ENCODE measurements around the gene RFC2.
"Not testable (repeated sequence)": the region's sequence is repeated elsewhere in the genome, so short reads cannot be mapped to it uniquely, and the experiment has no call there.

RFC2 gene

GRCh38 chr7:74228951-74229900 lies 25.0 kb downstream of the RFC2 start:
- Histone ChIP-seq H3K36me3 (ENCODE audit: control insufficient read depth in 1 of 2, insufficient read depth in 2 of 2, low read length in 2 of 2) (peaks cover 0 to 16% of the 10 kb centered on the region in 2 donors), H3K9ac (ENCODE audit: low read depth in 1 of 2, low read length in 2 of 2) (no peak overlapping the region), H3K9me3 (ENCODE audit: control insufficient read depth in 1 of 2, low read length in 2 of 2) (no peaks in the 10 kb centered on the region), H3K4me1 (ENCODE audit: control insufficient read depth in 1 of 2, insufficient read depth in 2 of 2, low read length in 2 of 2) (no peaks in the 10 kb centered on the region), H3K4me3 (ENCODE audit: low read depth in 1 of 2, low read length in 2 of 2) (no peak overlapping the region), H3K27ac (ENCODE audit: low read depth, low read length) (no peak overlapping the region), H3K27me3 (ENCODE audit: control insufficient read depth in 1 of 2, insufficient read depth in 2 of 2, low read length in 2 of 2) (no peaks in the 10 kb centered on the region)

GRCh38 chr7:74226633-74227032 lies 27.6 kb downstream of the RFC2 start:
- Histone ChIP-seq H3K9me3 (ENCODE audit: control insufficient read depth in 1 of 2, low read length in 2 of 2) (no peaks in the 10 kb centered on the region), H3K4me3 (ENCODE audit: low read depth in 1 of 2, low read length in 2 of 2) (no peak overlapping the region), H3K27ac (ENCODE audit: low read depth, low read length) (no peak overlapping the region), H3K27me3 (ENCODE audit: control insufficient read depth in 1 of 2, insufficient read depth in 2 of 2, low read length in 2 of 2) (no peaks in the 10 kb centered on the region), H3K36me3 (ENCODE audit: control insufficient read depth in 1 of 2, insufficient read depth in 2 of 2, low read length in 2 of 2) (peaks cover 0 to 8% of the 10 kb centered on the region in 2 donors), H3K4me1 (ENCODE audit: control insufficient read depth in 1 of 2, insufficient read depth in 2 of 2, low read length in 2 of 2) (no peaks in the 10 kb centered on the region), H3K9ac (ENCODE audit: low read depth in 1 of 2, low read length in 2 of 2) (no peak overlapping the region)

- H3K9me3 ChIP-seq (ENCODE audit: control insufficient read depth in 1 of 2, low read length in 2 of 2): no peaks in the 10 kb centered on the region
- no peaks in the 10 kb centered on the region for H3K27me3 ChIP-seq (ENCODE audit: control insufficient read depth in 1 of 2, insufficient read depth in 2 of 2, low read length in 2 of 2)
- H3K27ac ChIP-seq (ENCODE audit: low read depth, low read length): no peak overlapping the region
- no peak overlapping the region for H3K9ac ChIP-seq (ENCODE audit: low read depth in 1 of 2, low read length in 2 of 2)
- no peak overlapping the region for H3K4me3 ChIP-seq (ENCODE audit: low read depth in 1 of 2, low read length in 2 of 2)
- H3K4me1 ChIP-seq (ENCODE audit: control insufficient read depth in 1 of 2, insufficient read depth in 2 of 2, low read length in 2 of 2): no peaks in the 10 kb centered on the region
- peaks cover 0 to 2% of the 10 kb centered on the region in 2 donors for H3K36me3 ChIP-seq (ENCODE audit: control insufficient read depth in 1 of 2, insufficient read depth in 2 of 2, low read length in 2 of 2)
Measured at GRCh38 chr7:74225400-74225799, 28.8 kb downstream of the RFC2 start.

GRCh38 chr7:74224907-74225306 lies 29.3 kb downstream of the RFC2 start:
- not testable (repeated sequence) for H3K4me3 ChIP-seq (ENCODE audit: low read depth in 1 of 2, low read length in 2 of 2); H3K9ac ChIP-seq (ENCODE audit: low read depth in 1 of 2, low read length in 2 of 2); H3K27ac ChIP-seq (ENCODE audit: low read depth, low read length); H3K4me1 ChIP-seq (ENCODE audit: control insufficient read depth in 1 of 2, insufficient read depth in 2 of 2, low read length in 2 of 2); H3K27me3 ChIP-seq (ENCODE audit: control insufficient read depth in 1 of 2, insufficient read depth in 2 of 2, low read length in 2 of 2); H3K36me3 ChIP-seq (ENCODE audit: control insufficient read depth in 1 of 2, insufficient read depth in 2 of 2, low read length in 2 of 2); H3K9me3 ChIP-seq (ENCODE audit: control insufficient read depth in 1 of 2, low read length in 2 of 2)

GRCh38 chr7:74224511-74224832 lies 29.7 kb downstream of the RFC2 start:
- no peaks in the 10 kb centered on the region for H3K4me1 ChIP-seq (ENCODE audit: control insufficient read depth in 1 of 2, insufficient read depth in 2 of 2, low read length in 2 of 2)
- H3K36me3 ChIP-seq (ENCODE audit: control insufficient read depth in 1 of 2, insufficient read depth in 2 of 2, low read length in 2 of 2): peaks cover 0 to 2% of the 10 kb centered on the region in 2 donors
- H3K4me3 ChIP-seq (ENCODE audit: low read depth in 1 of 2, low read length in 2 of 2): no peak overlapping the region
- no peak overlapping the region for H3K9ac ChIP-seq (ENCODE audit: low read depth in 1 of 2, low read length in 2 of 2)
- no peaks in the 10 kb centered on the region for H3K27me3 ChIP-seq (ENCODE audit: control insufficient read depth in 1 of 2, insufficient read depth in 2 of 2, low read length in 2 of 2)
- H3K9me3 ChIP-seq (ENCODE audit: control insufficient read depth in 1 of 2, low read length in 2 of 2): no peaks in the 10 kb centered on the region
- H3K27ac ChIP-seq (ENCODE audit: low read depth, low read length): no peak overlapping the region

GRCh38 chr7:74223711-74224510 lies 30.3 kb downstream of the RFC2 start:
- Histone ChIP-seq H3K4me1 (ENCODE audit: control insufficient read depth in 1 of 2, insufficient read depth in 2 of 2, low read length in 2 of 2) (no peaks in the 10 kb centered on the region), H3K9ac (ENCODE audit: low read depth in 1 of 2, low read length in 2 of 2) (no peak overlapping the region)

GRCh38 chr7:74222851-74223710 lies 31.1 kb downstream of the RFC2 start:
- Histone ChIP-seq H3K27me3 (ENCODE audit: control insufficient read depth in 1 of 2, insufficient read depth in 2 of 2, low read length in 2 of 2) (no peaks in the 10 kb centered on the region), H3K4me3 (ENCODE audit: low read depth in 1 of 2, low read length in 2 of 2) (no peak overlapping the region), H3K9me3 (ENCODE audit: control insufficient read depth in 1 of 2, low read length in 2 of 2) (no peaks in the 10 kb centered on the region), H3K27ac (ENCODE audit: low read depth, low read length) (no peak overlapping the region), H3K4me1 (ENCODE audit: control insufficient read depth in 1 of 2, insufficient read depth in 2 of 2, low read length in 2 of 2) (no peaks in the 10 kb centered on the region), H3K9ac (ENCODE audit: low read depth in 1 of 2, low read length in 2 of 2) (no peak overlapping the region), H3K36me3 (ENCODE audit: control insufficient read depth in 1 of 2, insufficient read depth in 2 of 2, low read length in 2 of 2) (no peaks in the 10 kb centered on the region)

More at GRCh38 chr7:74223711-74224510, 30.3 kb downstream of the RFC2 start:
- H3K36me3 ChIP-seq (ENCODE audit: control insufficient read depth in 1 of 2, insufficient read depth in 2 of 2, low read length in 2 of 2): peaks cover 0 to 2% of the 10 kb centered on the region in 2 donors
- no peak overlapping the region for H3K4me3 ChIP-seq (ENCODE audit: low read depth in 1 of 2, low read length in 2 of 2)
- no peaks in the 10 kb centered on the region for H3K27me3 ChIP-seq (ENCODE audit: control insufficient read depth in 1 of 2, insufficient read depth in 2 of 2, low read length in 2 of 2)
- H3K9me3 ChIP-seq (ENCODE audit: control insufficient read depth in 1 of 2, low read length in 2 of 2): no peaks in the 10 kb centered on the region
- no peak overlapping the region for H3K27ac ChIP-seq (ENCODE audit: low read depth, low read length)

GRCh38 chr7:74221713-74222112 lies 32.5 kb downstream of the RFC2 start:
- Histone ChIP-seq H3K36me3 (ENCODE audit: control insufficient read depth in 1 of 2, insufficient read depth in 2 of 2, low read length in 2 of 2) (no peaks in the 10 kb centered on the region), H3K4me3 (ENCODE audit: low read depth in 1 of 2, low read length in 2 of 2) (no peak overlapping the region), H3K9ac (ENCODE audit: low read depth in 1 of 2, low read length in 2 of 2) (no peak overlapping the region), H3K4me1 (ENCODE audit: control insufficient read depth in 1 of 2, insufficient read depth in 2 of 2, low read length in 2 of 2) (peaks cover 0 to 4% of the 10 kb centered on the region in 2 donors), H3K9me3 (ENCODE audit: control insufficient read depth in 1 of 2, low read length in 2 of 2) (no peaks in the 10 kb centered on the region), H3K27me3 (ENCODE audit: control insufficient read depth in 1 of 2, insufficient read depth in 2 of 2, low read length in 2 of 2) (no peaks in the 10 kb centered on the region), H3K27ac (ENCODE audit: low read depth, low read length) (no peak overlapping the region)

- Histone ChIP-seq H3K27me3 (ENCODE audit: control insufficient read depth in 1 of 2, insufficient read depth in 2 of 2, low read length in 2 of 2) (no peaks in the 10 kb centered on the region), H3K4me1 (ENCODE audit: control insufficient read depth in 1 of 2, insufficient read depth in 2 of 2, low read length in 2 of 2) (peaks cover 0 to 4% of the 10 kb centered on the region in 2 donors), H3K4me3 (ENCODE audit: low read depth in 1 of 2, low read length in 2 of 2) (no peak overlapping the region), H3K9ac (ENCODE audit: low read depth in 1 of 2, low read length in 2 of 2) (no peak overlapping the region), H3K36me3 (ENCODE audit: control insufficient read depth in 1 of 2, insufficient read depth in 2 of 2, low read length in 2 of 2) (no peaks in the 10 kb centered on the region), H3K27ac (ENCODE audit: low read depth, low read length) (no peak overlapping the region), H3K9me3 (ENCODE audit: control insufficient read depth in 1 of 2, low read length in 2 of 2) (no peaks in the 10 kb centered on the region)
Measured at GRCh38 chr7:74220229-74220628, 34.0 kb downstream of the RFC2 start.

Data from duodenal mucosa (tissue), 2 donors.